GM18505 (cell line): ENCODE measurements around the gene TMEM236.

Experiments used
- ATAC-seq: cut with Tn5 transposase; IDR thresholded peaks from one replicate; pipeline ENCODE4 v1.9.1; 2021; ENCODE audit not compliant: unreplicated experiment
- POLR2A ChIP-seq: IDR thresholded peaks from 4 replicates; pipeline ENCODE4 v1.6.1; 2011; ENCODE audit warnings: borderline replicate concordance; ENCODE audit not compliant: insufficient read depth, insufficient read length; ENCODE audit errors: extremely low read depth

Gene TMEM236

DNA sequence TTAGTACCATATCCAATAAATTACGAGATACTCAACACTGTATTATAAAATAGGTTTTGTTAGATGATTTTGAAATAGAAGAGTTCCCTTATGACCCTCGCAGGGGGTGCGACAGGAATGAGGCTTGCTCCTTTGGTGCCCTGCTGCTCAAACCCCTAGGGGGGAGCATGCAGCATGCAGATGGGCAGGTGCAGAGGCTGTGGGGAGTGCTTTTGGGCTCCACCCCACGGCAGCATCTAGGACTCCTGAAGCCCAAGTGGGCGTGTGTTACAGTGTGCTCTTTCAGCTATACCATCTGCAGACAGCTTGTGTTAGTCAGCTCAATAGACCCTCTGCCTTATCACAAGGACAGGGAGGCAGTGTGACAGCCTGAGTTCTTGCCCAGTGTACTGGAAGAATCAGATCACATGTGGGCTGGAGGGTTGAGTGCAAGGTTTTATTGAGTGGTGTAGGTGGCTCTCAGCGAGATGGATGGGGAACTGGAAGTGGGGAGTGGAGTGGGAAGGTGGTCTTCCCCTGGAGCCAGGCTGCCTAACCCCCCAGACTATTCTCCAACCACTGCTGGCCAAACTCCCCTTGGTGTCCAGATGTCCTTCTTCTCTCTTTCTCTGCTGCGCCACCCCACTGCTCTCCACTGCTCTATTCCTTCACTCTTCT lies 54.0 kb downstream of the TMEM236 start:
- no peak for TF ChIP-seq POLR2A
- ATAC-seq: no peak

DNA sequence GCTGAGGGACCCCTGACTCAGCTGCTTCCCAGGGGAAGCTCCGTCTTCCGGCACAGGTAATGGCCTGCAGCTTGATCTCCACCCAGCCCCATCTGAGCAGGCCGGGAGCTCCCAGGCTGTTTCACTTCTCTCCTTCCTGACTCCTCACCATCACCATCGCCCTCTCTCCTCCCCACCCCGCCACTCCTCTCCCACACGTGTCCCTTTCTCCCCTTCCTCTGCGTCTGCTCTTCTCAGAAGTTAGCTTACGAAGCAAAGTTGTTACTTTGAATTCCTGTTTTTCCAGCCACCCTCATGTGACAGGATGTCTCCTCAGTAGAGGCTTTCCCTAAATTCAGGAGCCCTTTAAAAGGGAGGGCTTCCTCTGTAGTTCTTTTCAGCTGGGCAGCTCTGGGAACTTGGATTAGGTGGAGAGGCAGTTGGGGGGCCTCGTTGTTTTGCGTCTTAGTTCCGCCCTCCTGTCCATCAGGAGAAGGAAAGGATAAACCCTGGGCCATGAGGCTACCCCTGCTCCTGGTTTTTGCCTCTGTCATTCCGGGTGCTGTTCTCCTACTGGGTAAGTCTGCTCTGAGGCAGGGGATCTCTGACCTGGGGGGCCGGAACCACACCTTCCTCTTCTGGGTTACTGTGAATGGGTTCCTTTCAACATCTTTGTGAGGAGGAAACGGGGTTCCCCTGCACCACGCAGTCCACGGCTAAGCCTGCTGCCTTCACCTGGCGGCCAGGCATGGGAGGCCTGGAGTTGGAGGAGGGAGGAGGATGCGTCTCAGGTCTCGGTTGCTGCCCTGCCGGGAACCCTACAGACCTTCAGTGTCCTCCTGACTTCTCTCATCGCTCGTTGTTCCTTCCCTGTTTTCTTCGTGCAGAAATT lies 57.2 kb downstream of the TMEM236 start, which contains the start of gene MRC1:
TSS of gene MRC1 (plus strand) at position 378 of the 871 bp plus-strand sequence. CDS start at position 496, 118 bp downstream.
- ATAC-seq: no peak
- TF ChIP-seq POLR2A: no peak

DNA sequence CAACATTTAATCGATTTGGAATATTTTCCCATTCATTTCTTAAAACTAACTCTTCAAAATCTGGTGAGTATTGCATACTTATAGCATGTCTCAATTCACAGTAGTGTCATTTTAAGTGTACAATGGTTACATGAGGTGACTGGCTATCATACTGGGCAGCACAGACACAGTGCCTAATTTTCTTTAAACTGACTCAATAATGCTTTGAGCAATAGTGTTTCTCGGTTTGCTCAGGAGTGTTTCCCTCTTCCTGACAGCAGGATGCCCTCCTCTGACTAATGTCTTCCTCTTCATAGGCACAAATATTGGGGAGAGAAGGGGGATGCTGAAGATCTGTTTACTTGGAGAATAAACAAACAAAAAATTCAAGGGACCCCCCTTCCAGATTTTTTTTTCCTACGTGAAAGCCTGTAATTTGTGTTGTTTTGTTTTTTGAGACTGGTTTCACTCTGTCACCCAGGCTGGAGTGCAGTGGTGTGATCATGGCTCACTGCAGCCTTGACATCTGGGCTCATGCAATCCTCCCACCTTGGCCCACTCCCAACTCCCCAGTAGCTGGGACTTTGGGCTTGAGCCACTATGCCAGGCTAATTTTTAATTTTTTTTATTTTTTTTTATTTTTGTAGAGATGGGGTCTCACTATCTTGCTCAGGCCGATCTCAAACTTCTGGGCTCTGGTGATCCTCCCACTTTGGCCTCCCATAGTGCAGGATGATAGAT lies 59.3 kb downstream of the TMEM236 start:
- no peak for ATAC-seq

DNA sequence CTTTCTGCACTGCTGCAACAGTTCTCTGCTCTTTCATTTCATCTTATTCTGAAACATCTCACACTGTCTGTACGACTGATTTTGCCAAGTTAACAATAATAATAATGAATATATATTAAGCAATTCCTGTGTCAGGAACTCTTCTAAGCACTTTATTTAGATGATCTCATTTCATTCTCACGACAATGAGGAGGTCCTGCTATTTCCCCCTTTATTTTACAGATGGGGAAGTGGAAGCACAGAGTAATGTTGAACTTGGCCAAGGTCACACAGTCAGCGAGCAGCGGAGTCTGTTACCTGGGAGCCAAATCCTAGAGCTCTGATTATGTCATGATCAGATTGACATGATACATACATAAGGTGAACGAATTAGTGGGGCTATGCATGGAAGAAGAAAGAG lies 63.0 kb downstream of the TMEM236 start:
- ATAC-seq: no peak
- no peak for TF ChIP-seq POLR2A

More for the DNA sequence above, 59.3 kb downstream of the TMEM236 start:
- no peak for TF ChIP-seq POLR2A

DNA sequence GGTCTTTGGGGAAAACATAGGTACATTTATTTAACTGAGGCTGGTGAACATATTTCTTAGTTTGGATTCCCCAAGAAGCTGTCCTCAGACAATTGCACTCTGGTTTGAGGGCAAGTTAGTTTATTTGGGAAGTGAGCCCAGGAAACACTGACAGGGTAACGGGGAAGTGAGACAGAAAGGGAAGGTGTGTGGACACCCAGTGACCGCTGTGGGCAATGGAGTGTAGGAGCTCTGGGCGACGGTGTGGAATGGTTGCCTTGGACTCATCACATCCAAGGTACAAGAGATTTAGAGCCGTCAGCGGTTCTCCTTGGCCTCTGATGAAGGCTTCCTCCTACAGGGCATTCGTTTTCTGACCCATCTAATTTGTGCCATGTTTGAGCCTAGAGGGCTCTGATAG lies 64.2 kb downstream of the TMEM236 start:
- no peak for ATAC-seq
- no peak for TF ChIP-seq POLR2A

DNA sequence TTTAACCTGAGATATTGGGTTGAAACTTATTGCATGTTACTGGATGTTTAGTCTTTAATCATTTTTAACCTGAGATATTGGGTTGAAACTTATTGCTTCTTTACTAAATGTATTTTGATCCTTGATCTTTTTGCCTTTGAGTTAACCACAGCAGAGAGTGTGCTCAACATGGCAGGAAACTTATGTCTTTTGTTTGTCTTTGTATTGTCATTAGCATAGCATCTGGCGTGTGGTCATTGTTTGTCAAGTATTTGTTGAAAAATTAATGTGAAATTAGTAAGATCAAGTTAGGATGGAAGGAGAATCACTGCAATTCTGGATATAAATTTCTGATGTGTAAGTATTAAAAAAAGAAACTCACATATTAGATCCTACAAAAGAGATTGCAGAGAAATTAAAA lies 65.3 kb downstream of the TMEM236 start:
- no peak for TF ChIP-seq POLR2A
- no peak for ATAC-seq

DNA sequence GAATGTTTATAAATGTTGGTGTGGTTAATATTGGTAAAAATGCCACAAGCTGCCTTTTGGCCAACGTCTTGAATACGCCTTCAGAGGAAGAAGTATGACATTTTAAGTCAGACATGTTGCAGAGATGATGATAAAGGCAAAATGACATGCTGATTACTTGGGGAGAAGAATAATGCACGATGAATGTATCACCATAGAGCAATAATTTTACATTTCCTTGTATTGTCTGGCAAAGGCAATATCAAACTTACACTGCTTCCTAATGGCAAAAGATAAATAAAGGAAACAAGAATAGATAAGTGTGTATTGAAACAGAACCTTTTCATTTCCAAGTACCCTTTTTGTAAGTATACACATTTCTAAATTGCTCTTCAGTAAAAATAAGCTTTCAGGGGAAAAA lies 65.8 kb downstream of the TMEM236 start:
- TF ChIP-seq POLR2A: no peak
- no peak for ATAC-seq

DNA sequence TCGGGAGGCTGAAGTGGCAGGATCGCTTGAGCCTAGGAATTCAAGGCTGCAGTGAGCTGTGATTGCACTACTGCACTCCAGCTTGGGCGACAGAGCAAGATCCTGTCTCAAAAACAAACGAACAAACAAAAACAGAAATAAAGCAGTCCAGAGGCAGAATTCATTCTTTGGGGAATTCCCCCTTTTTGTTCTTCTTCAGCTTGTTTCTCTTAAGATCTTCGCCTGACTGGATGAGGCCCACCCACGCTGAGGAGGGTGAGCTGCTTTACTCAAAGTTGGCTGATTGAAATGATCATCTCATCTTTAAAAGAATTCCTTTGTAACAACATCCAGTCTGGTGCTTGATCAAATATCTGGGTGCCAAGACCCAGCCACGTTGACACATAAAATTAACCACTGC lies 67.8 kb downstream of the TMEM236 start:
- no peak for TF ChIP-seq POLR2A
- no peak for ATAC-seq

DNA sequence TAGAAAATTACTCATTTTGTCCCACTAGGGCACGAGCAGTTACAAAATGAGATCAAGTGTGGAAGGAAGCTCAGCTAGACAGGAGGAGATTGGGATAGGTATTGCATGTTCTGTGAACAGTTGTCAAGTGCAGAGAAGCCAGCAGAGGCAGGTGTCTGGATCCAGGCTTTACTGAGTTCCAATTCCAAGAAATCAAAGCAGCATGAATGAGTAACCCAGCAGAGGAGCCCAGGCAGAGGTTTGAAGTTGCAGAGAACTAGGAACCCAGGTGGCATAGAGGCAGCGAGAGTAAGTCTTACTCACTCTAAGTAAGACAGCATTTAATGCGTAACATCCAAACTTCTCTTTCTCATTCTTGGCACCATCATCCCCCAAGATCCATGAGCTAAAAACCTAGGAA lies 68.9 kb downstream of the TMEM236 start:
- no peak for TF ChIP-seq POLR2A
- no peak for ATAC-seq

DNA sequence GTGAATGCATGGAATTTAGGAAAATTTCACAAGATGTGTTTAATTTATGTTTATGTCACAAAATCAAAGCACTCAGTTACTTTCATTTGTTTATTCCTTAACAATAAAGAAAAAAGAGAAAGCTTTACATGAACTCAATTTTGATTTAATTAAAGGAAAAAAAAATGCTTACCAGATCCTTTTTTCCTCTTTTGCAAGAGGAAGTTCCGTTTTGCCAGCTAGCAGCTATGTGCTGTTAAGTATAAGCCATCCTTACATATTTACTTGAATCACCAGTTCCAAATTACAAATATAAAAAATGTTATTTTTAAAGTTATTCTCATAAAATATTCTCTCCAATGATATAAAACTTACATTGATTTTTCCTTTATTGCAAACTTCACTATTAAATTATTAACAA lies 69.9 kb downstream of the TMEM236 start:
- no peak for ATAC-seq
- TF ChIP-seq POLR2A: no peak

DNA sequence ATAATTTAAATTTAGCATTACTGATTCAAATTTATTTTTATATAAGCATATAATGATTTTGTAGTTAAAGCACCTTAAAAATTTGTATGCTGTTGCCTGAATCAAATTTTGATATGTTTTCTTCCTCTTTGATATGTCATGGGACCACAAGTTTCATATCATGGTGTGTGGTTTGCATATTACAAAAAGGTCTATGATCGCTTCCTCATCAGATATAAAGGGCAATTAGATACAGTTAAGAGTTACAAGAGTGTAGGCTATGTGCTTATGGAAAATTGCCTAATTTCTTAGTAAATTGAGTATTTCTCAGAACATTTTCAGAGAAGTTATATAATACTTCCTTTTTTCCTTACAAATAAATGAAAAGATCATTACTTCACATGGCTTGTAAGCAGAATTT lies 79.3 kb downstream of the TMEM236 start:
- TF ChIP-seq POLR2A: no peak
- ATAC-seq: no peak

DNA sequence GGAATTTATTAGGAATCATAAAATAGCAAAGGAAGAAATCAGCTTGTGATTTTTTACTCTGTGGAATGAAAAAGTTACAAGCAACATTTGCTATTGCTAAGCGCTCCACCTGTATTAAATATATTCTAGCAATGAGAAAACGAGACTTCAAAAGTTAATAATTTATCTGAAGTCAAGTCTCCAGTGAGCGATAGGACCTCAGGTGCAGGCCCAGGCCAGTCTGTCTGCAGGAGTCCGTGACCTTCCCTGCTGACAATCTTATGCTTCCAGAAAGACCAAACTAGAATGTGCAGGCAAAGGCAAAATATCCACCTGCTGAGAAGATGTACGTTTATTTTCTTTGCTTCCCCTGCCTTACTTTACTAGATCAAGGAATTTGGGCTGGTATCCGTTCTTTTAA lies 79.9 kb downstream of the TMEM236 start:
- no peak for ATAC-seq

DNA sequence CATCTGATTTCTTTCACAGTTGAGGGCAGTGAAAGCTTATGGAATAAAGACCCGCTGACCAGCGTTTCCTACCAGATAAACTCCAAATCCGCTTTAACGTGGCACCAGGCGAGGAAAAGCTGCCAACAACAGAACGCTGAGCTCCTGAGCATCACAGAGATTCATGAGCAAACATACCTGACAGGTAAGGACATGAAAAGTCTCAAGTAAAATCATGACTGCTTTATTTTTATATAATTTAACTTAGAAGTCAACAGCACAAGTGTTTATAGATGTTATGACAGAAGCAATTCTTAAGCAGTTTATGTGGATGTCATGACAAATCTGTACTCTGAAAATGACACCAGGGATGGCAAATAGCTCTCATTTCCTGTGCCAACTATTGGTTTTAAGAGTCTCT lies 81.7 kb downstream of the TMEM236 start:
- no peak for ATAC-seq
- TF ChIP-seq POLR2A: no peak

More for the DNA sequence above, 79.9 kb downstream of the TMEM236 start:
- no peak for TF ChIP-seq POLR2A
